K562 (cell line): Measurements from ENCODE around the gene LDLRAD1. TPM values are rescaled to one million over a fixed set of nuclear protein-coding genes. Genes with fewer than 3 reads are reported as not detected.
A peak's percentile ranks its signal among the peaks of the same experiment; 100 is the strongest.

Source experiments
- KDM4B ChIP-seq, 2 experiments: fragments of 450-650 bp in 1 of 2; sonication (generic) in 1 of 2; IDR thresholded peaks; 2 replicates each; pipeline ENCODE4 v1.6.1; 2016 to 2017; ENCODE audit warnings: borderline replicate concordance in 2 of 2, antibody characterized with exemption in 1 of 2, low read depth in 1 of 2, mild to moderate bottlenecking in 1 of 2
- KHSRP ChIP-seq: fragments of 450-650 bp; IDR thresholded peaks from 2 replicates; pipeline ENCODE4 v1.6.1; 2017
- OTX1 ChIP-seq: fragments of 450-650 bp; formaldehyde crosslinking; IDR thresholded peaks from 2 replicates; pipeline ENCODE4 v1.4.0; 2022; ENCODE audit warnings: mild to moderate bottlenecking
- PHF21A ChIP-seq: fragments of 450-650 bp; IDR thresholded peaks from 2 replicates; pipeline ENCODE4 v1.6.1; 2017; ENCODE audit warnings: low read depth, borderline replicate concordance
- RFX1 ChIP-seq: fragments of 450-650 bp; IDR thresholded peaks from 2 replicates; pipeline ENCODE4 v1.6.1; 2016; ENCODE audit warnings: mild to moderate bottlenecking, moderate library complexity
- ZNF644 ChIP-seq: fragments of 200-800 bp; sonication (Bioruptor generic); IDR thresholded peaks from 2 replicates; pipeline ENCODE4 v1.6.1; 2016; ENCODE audit warnings: low read depth, missing genetic modification characterization, missing compliant biosample characterization
- polyA plus RNA-seq, 8 experiments: library from polyadenylated mRNA; depleted of rRNA in 4 of 8; stranded (reverse) in 5 of 8; unstranded in 3 of 8; fragments of >200 nt; fragmentation: Nextera tagmentation in 2 of 8; fragmentation: Illumina TruSeq in 1 of 8; extraction: Ambion mirVana in 2 of 8; extraction: Trizol in 1 of 8; gene quantifications; 2 replicates each; pipeline versions ENCODE4 v1.2.1 to v1.2.3, GENCODE V29; 2011 to 2014; ENCODE audit warnings: inconsistent platforms in 1 of 8, missing spikeins in 1 of 8
- total RNA-seq, 7 experiments: library from RNA; depleted of rRNA in 6 of 7; stranded (reverse); fragments of >200 nt in 6 of 7; fragmentation: Illumina TruSeq in 2 of 7; extraction: Trizol in 2 of 7; gene quantifications; 2 replicates each; pipeline versions ENCODE4 v1.2.1 to v1.2.3, GENCODE V29; 2011 to 2021; ENCODE audit warnings: low replicate concordance in 1 of 7
- TF ChIP-seq, protein P1 (sequence below), 3 experiments: fragments of 200-800 bp in 1 of 3; fragments of 250-450 bp in 1 of 3; fragments of 450-650 bp in 1 of 3; sonication (Bioruptor Pico) in 1 of 3; sonication (Bioruptor generic) in 1 of 3; formaldehyde crosslinking in 1 of 3; IDR thresholded peaks; 2 replicates each; pipeline versions ENCODE4 v1.6.1 to v1.8.0; 2016 to 2022; ENCODE audit warnings: mild to moderate bottlenecking in 2 of 3, missing genetic modification characterization in 2 of 3, missing compliant biosample characterization in 1 of 3, moderate library complexity in 1 of 3
- TF ChIP-seq, protein P2 (sequence below): fragments of 450-650 bp; IDR thresholded peaks from 2 replicates; pipeline ENCODE4 v1.6.1; 2016

Gene LDLRAD1
- total and polyA plus RNA-seq, 9 of the 15 experiments (the other 6 are each of a cell fraction or from before 2014, with no cell fraction given): not detected

DNA sequence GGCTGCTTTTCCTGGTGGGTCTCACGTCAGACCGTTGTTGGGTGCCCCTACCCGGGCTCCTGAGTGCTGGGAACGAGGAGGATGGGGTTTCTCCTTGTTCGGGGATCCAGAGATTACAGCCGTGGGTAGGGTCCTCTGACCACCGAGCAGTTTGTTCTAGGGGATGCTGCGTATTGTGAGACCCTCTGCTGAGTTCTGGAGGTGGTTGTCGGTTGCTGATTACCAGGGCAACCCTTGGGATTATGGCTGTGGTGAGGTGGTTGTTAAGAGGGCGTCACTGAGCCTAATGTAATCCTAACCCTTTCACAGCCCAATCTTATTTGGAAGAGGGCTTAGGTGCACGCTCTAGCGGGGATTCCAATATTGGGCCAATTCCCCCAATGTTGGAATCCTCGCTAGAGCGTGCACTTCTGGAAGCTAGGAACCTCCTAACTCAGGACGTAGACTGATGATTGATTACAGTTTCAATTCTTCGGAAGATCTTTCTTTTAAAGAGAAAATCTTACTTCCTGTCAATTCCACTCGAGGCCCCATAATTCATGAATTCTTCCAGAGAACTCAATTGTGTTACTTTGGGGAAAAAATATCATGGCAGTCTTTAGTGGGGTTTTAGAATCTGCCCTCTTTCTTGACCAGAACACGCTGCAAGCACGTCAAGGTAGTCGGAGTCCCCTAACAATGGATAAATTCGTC is 35.9 kb upstream of the LDLRAD1 start (continued):
- TF ChIP-seq, protein P1, sequence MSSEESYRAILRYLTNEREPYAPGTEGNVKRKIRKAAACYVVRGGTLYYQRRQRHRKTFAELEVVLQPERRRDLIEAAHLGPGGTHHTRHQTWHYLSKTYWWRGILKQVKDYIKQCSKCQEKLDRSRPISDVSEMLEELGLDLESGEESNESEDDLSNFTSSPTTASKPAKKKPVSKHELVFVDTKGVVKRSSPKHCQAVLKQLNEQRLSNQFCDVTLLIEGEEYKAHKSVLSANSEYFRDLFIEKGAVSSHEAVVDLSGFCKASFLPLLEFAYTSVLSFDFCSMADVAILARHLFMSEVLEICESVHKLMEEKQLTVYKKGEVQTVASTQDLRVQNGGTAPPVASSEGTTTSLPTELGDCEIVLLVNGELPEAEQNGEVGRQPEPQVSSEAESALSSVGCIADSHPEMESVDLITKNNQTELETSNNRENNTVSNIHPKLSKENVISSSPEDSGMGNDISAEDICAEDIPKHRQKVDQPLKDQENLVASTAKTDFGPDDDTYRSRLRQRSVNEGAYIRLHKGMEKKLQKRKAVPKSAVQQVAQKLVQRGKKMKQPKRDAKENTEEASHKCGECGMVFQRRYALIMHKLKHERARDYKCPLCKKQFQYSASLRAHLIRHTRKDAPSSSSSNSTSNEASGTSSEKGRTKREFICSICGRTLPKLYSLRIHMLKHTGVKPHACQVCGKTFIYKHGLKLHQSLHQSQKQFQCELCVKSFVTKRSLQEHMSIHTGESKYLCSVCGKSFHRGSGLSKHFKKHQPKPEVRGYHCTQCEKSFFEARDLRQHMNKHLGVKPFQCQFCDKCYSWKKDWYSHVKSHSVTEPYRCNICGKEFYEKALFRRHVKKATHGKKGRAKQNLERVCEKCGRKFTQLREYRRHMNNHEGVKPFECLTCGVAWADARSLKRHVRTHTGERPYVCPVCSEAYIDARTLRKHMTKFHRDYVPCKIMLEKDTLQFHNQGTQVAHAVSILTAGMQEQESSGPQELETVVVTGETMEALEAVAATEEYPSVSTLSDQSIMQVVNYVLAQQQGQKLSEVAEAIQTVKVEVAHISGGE (CRISPR knock-in tag; IDR thresholded peaks at IDR 0.05): peak in 1 of 3 experiments; percentile 15; a peak in 1 of 6 replicates
- 0 out of 2 replicates have a peak, but pooled peaks have one; percentile 23 for TF ChIP-seq OTX1 (CRISPR knock-in tag)
- TF ChIP-seq, protein P2, sequence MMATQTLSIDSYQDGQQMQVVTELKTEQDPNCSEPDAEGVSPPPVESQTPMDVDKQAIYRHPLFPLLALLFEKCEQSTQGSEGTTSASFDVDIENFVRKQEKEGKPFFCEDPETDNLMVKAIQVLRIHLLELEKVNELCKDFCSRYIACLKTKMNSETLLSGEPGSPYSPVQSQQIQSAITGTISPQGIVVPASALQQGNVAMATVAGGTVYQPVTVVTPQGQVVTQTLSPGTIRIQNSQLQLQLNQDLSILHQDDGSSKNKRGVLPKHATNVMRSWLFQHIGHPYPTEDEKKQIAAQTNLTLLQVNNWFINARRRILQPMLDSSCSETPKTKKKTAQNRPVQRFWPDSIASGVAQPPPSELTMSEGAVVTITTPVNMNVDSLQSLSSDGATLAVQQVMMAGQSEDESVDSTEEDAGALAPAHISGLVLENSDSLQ: 0 out of 2 replicates have a peak, but pooled peaks have one; percentile 30
- no peak for TF ChIP-seq PHF21A
- TF ChIP-seq RFX1: peak; percentile 58
- no peak for TF ChIP-seq KDM4B (IDR thresholded peaks at IDR 0.05; ENCODE audit: borderline replicate concordance in 2 of 2, low read depth in 1 of 2)
- peak; percentile 50; the same call in 1 of the 2 replicates for TF ChIP-seq ZNF644 (tag)
- no peak for TF ChIP-seq KHSRP
